H1 (cell line): ENCODE results near the gene ABCB11. TPM values are rescaled to one million over a fixed set of nuclear protein-coding genes. Genes with fewer than 3 reads are reported as not detected.

Experiments used
- CTCF ChIA-PET: fragments of 300-600 bp; sonication (Branson Sonifier 250); formaldehyde crosslinking; loops from one replicate; lab custom pipeline; 2021; ENCODE audit not compliant: partially characterized antibody; lab: Charles Lee
- POLR2A ChIA-PET: fragments of 300-600 bp; sonication (Branson Sonifier 250); formaldehyde crosslinking; loops from one replicate; lab custom pipeline; 2021; ENCODE audit warnings: inconsistent platforms; ENCODE audit not compliant: partially characterized antibody; lab: Charles Lee
- DNase-seq, 2 experiments: peaks; one replicate each; pipeline versions ENCODE4 v3.0.0 to v3.0.0-alpha.2; 2010 to 2022; ENCODE audit warnings: low spot score in 2 of 2, low read depth in 1 of 2, mixed read lengths in 1 of 2
- FAIRE-seq: peaks from 2 replicates; lab custom pipeline; 2011; peaks lifted over from hg19 to GRCh38; lab: Jason Lieb, UNC
- H2AFZ ChIP-seq: 2 replicates; pipeline ENCODE4 v1.8.1; 2012; ENCODE audit warnings: low read length, inconsistent platforms
- H2AK5ac ChIP-seq: 2 replicates; pipeline ENCODE4 v1.6.1; 2013; ENCODE audit warnings: low read depth, low read length
- H2BK120ac ChIP-seq: replicated peaks from 2 replicates; pipeline ENCODE3; 2013; ENCODE audit warnings: low read depth, low read length, inconsistent platforms
- H2BK12ac ChIP-seq: 2 replicates; pipeline ENCODE4 v1.6.1; 2013; ENCODE audit warnings: low read depth, low read length
- H2BK15ac ChIP-seq: 2 replicates; pipeline ENCODE4 v1.6.1; 2013; ENCODE audit warnings: low read length
- H2BK20ac ChIP-seq: 2 replicates; pipeline ENCODE4 v1.6.1; 2013; ENCODE audit warnings: low read length
- H2BK5ac ChIP-seq: 2 replicates; pipeline ENCODE4 v1.6.1; 2013; ENCODE audit warnings: low read depth, low read length
- H3K14ac ChIP-seq: 2 replicates; pipeline ENCODE4 v1.6.1; 2013; ENCODE audit warnings: inconsistent platforms; ENCODE audit not compliant: insufficient read length
- H3K18ac ChIP-seq: 2 replicates; pipeline ENCODE4 v1.6.1; 2013; ENCODE audit warnings: low read length; ENCODE audit errors: extremely low read depth
- H3K23ac ChIP-seq: 2 replicates; pipeline ENCODE4 v1.6.1; 2013; ENCODE audit warnings: inconsistent platforms; ENCODE audit not compliant: insufficient read length
- H3K23me2 ChIP-seq: 2 replicates; pipeline ENCODE4 v1.6.1; 2013; ENCODE audit warnings: low read depth, low read length
- H3K27ac ChIP-seq: 2 replicates; pipeline ENCODE4 v1.6.1; 2011; ENCODE audit warnings: low read depth, low read length, inconsistent platforms
- H3K27me3 ChIP-seq, 4 experiments: replicated peaks in 1 of 4; 1 replicate in 1 of 4; 2 replicates in 3 of 4; pipeline versions ENCODE4 v1.6.1 to v1.8.1; 2011 to 2013; ENCODE audit warnings: low read length in 3 of 4, mild to moderate bottlenecking in 3 of 4, inconsistent platforms in 2 of 4, mixed read lengths in 2 of 4, moderate library complexity in 1 of 4; ENCODE audit not compliant: control insufficient read depth in 3 of 4, insufficient read depth in 3 of 4; ENCODE audit errors: extremely low read depth in 1 of 4
- H3K36me3 ChIP-seq, 4 experiments: 2 replicates each; pipeline versions ENCODE4 v1.6.1 to v1.8.1; 2011 to 2013; ENCODE audit warnings: mild to moderate bottlenecking in 4 of 4, low read length in 3 of 4, moderate library complexity in 2 of 4, control low read depth in 1 of 4, inconsistent platforms in 1 of 4; ENCODE audit not compliant: insufficient read depth in 4 of 4, control insufficient read depth in 2 of 4
- H3K4ac ChIP-seq: replicated peaks from 2 replicates; pipeline ENCODE3; 2013; ENCODE audit warnings: low read length, low read depth, mixed read lengths, inconsistent platforms; ENCODE audit not compliant: insufficient read length
- H3K4me1 ChIP-seq, 4 experiments: replicated peaks in 1 of 4; 1 replicate in 1 of 4; 2 replicates in 3 of 4; pipeline versions ENCODE4 v1.6.1 to v1.8.1; 2011 to 2013; ENCODE audit warnings: low read length in 3 of 4, inconsistent platforms in 2 of 4, mixed read lengths in 1 of 4; ENCODE audit not compliant: insufficient read depth in 4 of 4, control insufficient read depth in 3 of 4
- H3K4me2 ChIP-seq, 2 experiments: 2 replicates each; pipeline versions ENCODE4 v1.6.1 to v1.8.1; 2011 to 2013; ENCODE audit warnings: low read depth in 2 of 2, low read length in 2 of 2, control low read depth in 1 of 2, inconsistent platforms in 1 of 2, mild to moderate bottlenecking in 1 of 2; ENCODE audit not compliant: insufficient read depth in 1 of 2
- H3K4me3 ChIP-seq, 4 experiments: fragments of 200-600, 300-600 bp in 1 of 4; sonication (generic), shearing (Covaris generic), sonication (Bioruptor Twin) in 1 of 4; 2 replicates each; pipeline versions ENCODE4 v1.5.1 to v1.8.1; 2011 to 2016; ENCODE audit warnings: low read length in 4 of 4, low read depth in 3 of 4, control low read depth in 2 of 4, inconsistent platforms in 2 of 4, mild to moderate bottlenecking in 2 of 4, mixed read lengths in 1 of 4, moderate library complexity in 1 of 4; ENCODE audit not compliant: insufficient read depth in 2 of 4; ENCODE audit errors: extremely low read depth in 1 of 4
- H3K56ac ChIP-seq: replicated peaks from 2 replicates; pipeline ENCODE3; 2013; ENCODE audit warnings: low read depth, mild to moderate bottlenecking, mixed read lengths, low read length, inconsistent platforms; ENCODE audit not compliant: insufficient read length
- H3K79me1 ChIP-seq: 2 replicates; pipeline ENCODE4 v1.6.1; 2013; ENCODE audit warnings: low read depth, low read length, control low read depth
- H3K79me2 ChIP-seq, 2 experiments: 2 replicates each; pipeline versions ENCODE4 v1.6.1 to v1.8.1; 2012 to 2013; ENCODE audit warnings: low read length in 2 of 2, mild to moderate bottlenecking in 2 of 2, inconsistent platforms in 1 of 2; ENCODE audit not compliant: insufficient read depth in 2 of 2, control insufficient read depth in 1 of 2
- H3K9ac ChIP-seq, 4 experiments: replicated peaks in 1 of 4; 1 replicate in 1 of 4; 2 replicates in 3 of 4; pipeline versions ENCODE4 v1.6.1 to v1.8.1; 2011 to 2013; ENCODE audit warnings: low read depth in 3 of 4, low read length in 3 of 4, control low read depth in 2 of 4, mild to moderate bottlenecking in 2 of 4, moderate library complexity in 2 of 4, inconsistent platforms in 1 of 4; ENCODE audit errors: extremely low read depth in 1 of 4
- H3K9me3 ChIP-seq, 2 experiments: 2 replicates each; pipeline versions ENCODE4 v1.6.1 to v1.8.1; 2012 to 2013; ENCODE audit warnings: mild to moderate bottlenecking in 2 of 2, moderate library complexity in 2 of 2, control low read depth in 1 of 2, inconsistent platforms in 1 of 2, low read depth in 1 of 2, low read length in 1 of 2, mixed read lengths in 1 of 2; ENCODE audit not compliant: insufficient read depth in 2 of 2
- H4K20me1 ChIP-seq, 2 experiments: replicated peaks in 1 of 2; 2 replicates each; pipeline versions ENCODE3 to v1.8.1; 2011 to 2013; ENCODE audit warnings: inconsistent platforms in 2 of 2, low read length in 2 of 2, mild to moderate bottlenecking in 1 of 2; ENCODE audit not compliant: insufficient read depth in 2 of 2, control insufficient read depth in 1 of 2
- H4K5ac ChIP-seq: 2 replicates; pipeline ENCODE4 v1.6.1; 2013; ENCODE audit warnings: low read length, low read depth, mixed read lengths, inconsistent platforms; ENCODE audit not compliant: insufficient read length
- H4K8ac ChIP-seq: 2 replicates; pipeline ENCODE4 v1.8.0; 2013; ENCODE audit warnings: mild to moderate bottlenecking, moderate library complexity, low read length, inconsistent platforms; ENCODE audit not compliant: insufficient read depth; ENCODE audit errors: extremely low read depth
- H4K91ac ChIP-seq: replicated peaks from 2 replicates; pipeline ENCODE3; 2013; ENCODE audit warnings: low read length, mixed read lengths, inconsistent platforms; ENCODE audit not compliant: insufficient read length
- BCL11A ChIP-seq, 2 experiments: IDR thresholded peaks; one replicate each; pipeline ENCODE4 v1.6.1; 2011; ENCODE audit warnings: low read depth in 2 of 2, low read length in 2 of 2, mild to moderate bottlenecking in 2 of 2
- CEBPB ChIP-seq: IDR thresholded peaks from 2 replicates; pipeline ENCODE4 v1.6.1; 2012; ENCODE audit warnings: low read depth, low read length
- CREB1 ChIP-seq: IDR thresholded peaks from 2 replicates; pipeline ENCODE4 v1.6.1; 2012; ENCODE audit warnings: inconsistent platforms
- CTBP2 ChIP-seq: IDR thresholded peaks from 2 replicates; pipeline ENCODE4 v1.7.0; 2011; ENCODE audit warnings: borderline replicate concordance, mild to moderate bottlenecking, moderate library complexity, mixed read lengths, low read length; ENCODE audit not compliant: insufficient read depth, insufficient read length
- POLR2AphosphoS5 ChIP-seq: IDR thresholded peaks from 2 replicates; pipeline ENCODE4 v1.6.1; 2011; ENCODE audit warnings: low read depth, low read length
- RAD21 ChIP-seq, 2 experiments: IDR thresholded peaks in 1 of 2; conservative IDR thresholded peaks in 1 of 2; 2 replicates each; pipeline ENCODE4 v1.6.1; 2011; ENCODE audit warnings: low read depth in 2 of 2, low read length in 2 of 2, improper control_type of control experiment in 1 of 2, inconsistent platforms in 1 of 2, mild to moderate bottlenecking in 1 of 2, moderate library complexity in 1 of 2
- RBBP5 ChIP-seq: IDR thresholded peaks from 2 replicates; pipeline ENCODE4 v1.7.1; 2012; ENCODE audit warnings: low read depth, mild to moderate bottlenecking, inconsistent platforms, low read length, moderate library complexity, borderline replicate concordance
- SP4 ChIP-seq: IDR thresholded peaks from 2 replicates; pipeline ENCODE4 v1.6.1; 2012; ENCODE audit warnings: low read length, inconsistent platforms
- WGBS, 2 experiments: shearing (Covaris generic) in 1 of 2; methylation state at CpG; one replicate each; pipeline versions ENCODE4 v1.1.6 to v1.1.7; 2013 to 2015; ENCODE audit warnings: low lambda C conversion rate in 2 of 2, mixed read lengths in 2 of 2, inconsistent platforms in 1 of 2, low coverage in 1 of 2, missing lambda C conversion rate in 1 of 2; ENCODE audit not compliant: insufficient replicate concordance in 2 of 2, insufficient coverage in 1 of 2, insufficient read length in 1 of 2; ENCODE audit errors: extremely low coverage in 1 of 2, missing lambda C conversion rate in 1 of 2; 5-methylcytosine and 5-hydroxymethylcytosine counted together
- polyA plus RNA-seq, 7 experiments: library from polyadenylated mRNA; depleted of rRNA in 3 of 7; stranded (reverse) in 5 of 7; unstranded in 2 of 7; fragments of >200 nt in 5 of 7; fragments of 200-250 nt in 2 of 7; gene quantifications; 1 replicate in 5 of 7; 2 replicates in 1 of 7; 4 replicates in 1 of 7; pipeline versions ENCODE4 v1.2.1 to v1.2.3, GENCODE V29; 2011 to 2013; ENCODE audit warnings: missing spikeins in 2 of 7, mixed read lengths in 2 of 7
- total RNA-seq: library from RNA; stranded (reverse); fragmentation: NEBNext Ultra II Directional; extraction: Animal tissue kit (Norgen Biotek cat#: 25700); gene quantifications from 2 replicates; pipeline ENCODE4 v1.2.1, GENCODE V29; 2021
- TF ChIP-seq, protein P1 (sequence below), 3 experiments: IDR thresholded peaks; 1 replicate in 2 of 3; 2 replicates in 1 of 3; pipeline versions ENCODE4 v1.5.1 to v1.6.1; 2011; ENCODE audit warnings: low read length in 3 of 3, mild to moderate bottlenecking in 3 of 3, inconsistent platforms in 2 of 3, low read depth in 1 of 3, moderate library complexity in 1 of 3; ENCODE audit not compliant: insufficient read depth in 1 of 3; ENCODE audit errors: control extremely low read depth in 1 of 3

The ABCB11 gene
- total and polyA plus RNA-seq, 2 of the 8 experiments (the other 6 are each of a cell fraction or from before 2014, with no cell fraction given), result not detected

DNA sequence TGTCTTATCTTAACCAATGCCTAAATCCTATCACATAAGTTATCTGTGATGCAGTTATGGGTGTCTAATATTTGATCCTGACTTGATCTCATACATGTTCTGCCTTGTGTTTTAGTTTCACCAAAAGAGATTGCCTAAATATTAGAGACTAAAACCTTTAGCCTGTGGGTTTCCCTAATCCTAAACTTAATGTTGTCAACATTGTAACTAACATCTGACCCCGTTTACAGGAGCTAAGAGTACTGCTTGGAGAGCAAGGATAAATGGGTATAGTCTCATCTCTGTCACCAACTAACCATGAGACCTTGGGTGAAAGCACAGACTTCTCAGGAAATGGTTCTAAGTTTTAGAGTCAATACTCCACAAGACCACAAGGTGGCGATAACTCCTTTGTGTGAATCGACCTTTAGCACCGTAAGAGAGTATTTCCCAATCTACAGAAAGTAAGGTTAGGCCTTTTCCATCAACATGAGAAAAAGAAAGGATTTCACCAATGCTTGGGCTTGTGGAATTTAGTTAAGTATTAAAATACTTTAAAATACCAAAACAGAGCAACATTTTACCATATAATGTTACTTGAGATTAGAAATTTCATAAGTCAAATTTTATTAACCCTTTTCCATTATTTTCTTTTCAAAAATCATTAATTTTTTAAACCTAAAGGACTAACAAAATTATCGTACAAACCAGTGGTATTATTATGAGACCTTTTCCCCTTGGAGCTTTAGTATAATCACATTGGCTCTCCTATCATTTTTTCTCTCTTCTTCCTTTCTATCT, 69.5 kb downstream of the ABCB11 start:
- Histone ChIP-seq H3K14ac (no peak overlapping the region), H3K79me2 (no peaks in the 10 kb centered on the region), H4K20me1 (no peaks in the 10 kb centered on the region), H3K27ac (no peak overlapping the region), H3K4ac (no peak overlapping the region), H3K4me3 (no peak overlapping the region), H2BK12ac (no peak overlapping the region), H3K23ac (no peak overlapping the region), H3K4me1 (no peaks in the 10 kb centered on the region), H3K18ac (no peak overlapping the region), H2AK5ac (no peak overlapping the region), H2BK120ac (no peak overlapping the region), H2BK5ac (no peak overlapping the region), H3K27me3 (no peaks in the 10 kb centered on the region), H3K79me1 (no peaks in the 10 kb centered on the region), H3K36me3 (no peaks in the 10 kb centered on the region), H2BK20ac (no peak overlapping the region), H4K91ac (no peak overlapping the region), H4K8ac (no peak overlapping the region), H3K23me2 (no peaks in the 10 kb centered on the region), H3K9me3 (no peaks in the 10 kb centered on the region), H2AFZ (no peak overlapping the region; the same call in 1 of the 2 replicates), H2BK15ac (no peak overlapping the region), H3K56ac (no peak overlapping the region), H4K5ac (no peak overlapping the region), H3K9ac (no peak overlapping the region), H3K4me2 (no peak overlapping the region)
- ChIA-PET CTCF (interaction anchor here (0.6 to 6.7 kb wide), 16 partner anchors 8 to 316 kb away, joined by 3 to 48 read pairs (median 4); no protein-coding TSS in a partner anchor), POLR2A (no interaction called here)
- DNase-seq (peak in 1 of 2 experiments; percentile 13), FAIRE-seq (peak; percentile 94)
- peak; percentile 89 to 92 for TF ChIP-seq RAD21 (IDR thresholded peaks at IDR 0.05 in 1 of 2, conservative IDR thresholded peaks at IDR 0.05 in 1 of 2; ENCODE audit: low read depth in 2 of 2, low read length in 2 of 2)
- no peak for TF ChIP-seq POLR2AphosphoS5
- TF ChIP-seq, protein P1, sequence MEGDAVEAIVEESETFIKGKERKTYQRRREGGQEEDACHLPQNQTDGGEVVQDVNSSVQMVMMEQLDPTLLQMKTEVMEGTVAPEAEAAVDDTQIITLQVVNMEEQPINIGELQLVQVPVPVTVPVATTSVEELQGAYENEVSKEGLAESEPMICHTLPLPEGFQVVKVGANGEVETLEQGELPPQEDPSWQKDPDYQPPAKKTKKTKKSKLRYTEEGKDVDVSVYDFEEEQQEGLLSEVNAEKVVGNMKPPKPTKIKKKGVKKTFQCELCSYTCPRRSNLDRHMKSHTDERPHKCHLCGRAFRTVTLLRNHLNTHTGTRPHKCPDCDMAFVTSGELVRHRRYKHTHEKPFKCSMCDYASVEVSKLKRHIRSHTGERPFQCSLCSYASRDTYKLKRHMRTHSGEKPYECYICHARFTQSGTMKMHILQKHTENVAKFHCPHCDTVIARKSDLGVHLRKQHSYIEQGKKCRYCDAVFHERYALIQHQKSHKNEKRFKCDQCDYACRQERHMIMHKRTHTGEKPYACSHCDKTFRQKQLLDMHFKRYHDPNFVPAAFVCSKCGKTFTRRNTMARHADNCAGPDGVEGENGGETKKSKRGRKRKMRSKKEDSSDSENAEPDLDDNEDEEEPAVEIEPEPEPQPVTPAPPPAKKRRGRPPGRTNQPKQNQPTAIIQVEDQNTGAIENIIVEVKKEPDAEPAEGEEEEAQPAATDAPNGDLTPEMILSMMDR (IDR thresholded peaks at IDR 0.05; ENCODE audit: control extremely low read depth in 1 of 3, insufficient read depth in 1 of 3, low read depth in 1 of 3, low read length in 3 of 3), result peak in 2 of 3 experiments; percentile 73 to 85; a peak in 3 of 4 replicates
- no peak for TF ChIP-seq BCL11A (IDR thresholded peaks at IDR 0.05; ENCODE audit: low read depth in 2 of 2, low read length in 2 of 2)
- no peak for TF ChIP-seq RBBP5
- TF ChIP-seq CTBP2, result no peak
- TF ChIP-seq CREB1, result no peak
- no peak for TF ChIP-seq SP4
- peak; percentile 98 for TF ChIP-seq CEBPB
- 26 to 100% methylated on average over 1 to 5 of the region's 5 CpGs for WGBS, 2 experiments
